ENCODE data around the gene GBX2. TPM values are rescaled to one million over a fixed set of nuclear protein-coding genes. Genes with fewer than 3 reads are reported as not detected.
A peak's percentile ranks its signal among the peaks of the same experiment; 100 is the strongest.
"Not testable (repeated sequence)": the region's sequence is repeated elsewhere in the genome, so short reads cannot be mapped to it uniquely, and the experiment has no call there.

The GBX2 gene
- total RNA-seq, 1 donor from 2014 or later = not detected

GRCh38 chr2:236156095-236156859, 11.9 kb downstream of the GBX2 start:
- DNase-seq = peak; percentile 46
- H3K27ac ChIP-seq = no peak overlapping the region
- H3K27me3 ChIP-seq = peaks cover 28% of the 10 kb centered on the region
- no peak for ATAC-seq
- H3K4me1 ChIP-seq = no peaks in the 10 kb centered on the region
- peaks cover 6% of the 10 kb centered on the region for H3K9me3 ChIP-seq
- no peak for TF ChIP-seq CTCF (IDR thresholded peaks at IDR 0.05)
- intact Hi-C loops (cut with DNase I) = no loop called here
- no peaks in the 10 kb centered on the region for H3K36me3 ChIP-seq
- no peak overlapping the region for H3K4me3 ChIP-seq

GRCh38 chr2:236155406-236155805, 12.8 kb downstream of the GBX2 start:
- intact Hi-C loops (cut with DNase I) = no loop called here
- peaks cover 6% of the 10 kb centered on the region for H3K9me3 ChIP-seq

GRCh38 chr2:236146436-236146835, 21.8 kb downstream of the GBX2 start:
- H3K9me3 ChIP-seq = no peaks in the 10 kb centered on the region
- H3K4me3 ChIP-seq = no peak overlapping the region
- no peak for TF ChIP-seq CTCF (IDR thresholded peaks at IDR 0.05)
- no peak overlapping the region for H3K27ac ChIP-seq
- no peaks in the 10 kb centered on the region for H3K4me1 ChIP-seq
- ATAC-seq (no peak), DNase-seq (peak; percentile 13)
- intact Hi-C loops (cut with DNase I) = no loop called here
- H3K36me3 ChIP-seq = no peaks in the 10 kb centered on the region
- H3K27me3 ChIP-seq = peaks cover 8% of the 10 kb centered on the region

More at GRCh38 chr2:236155406-236155805, 12.8 kb downstream of the GBX2 start:
- Histone ChIP-seq H3K4me1 (no peaks in the 10 kb centered on the region), H3K4me3 (no peak overlapping the region), H3K27me3 (peaks cover 20% of the 10 kb centered on the region), H3K36me3 (no peaks in the 10 kb centered on the region), H3K27ac (no peak overlapping the region)
- TF ChIP-seq CTCF (IDR thresholded peaks at IDR 0.05) = no peak
- ATAC-seq (no peak), DNase-seq (peak; percentile 8)

- Histone ChIP-seq H3K4me1 (no peaks in the 10 kb centered on the region), H3K4me3 (no peak overlapping the region), H3K27ac (no peak overlapping the region), H3K27me3 (peaks cover 8% of the 10 kb centered on the region), H3K36me3 (no peaks in the 10 kb centered on the region), H3K9me3 (no peaks in the 10 kb centered on the region)
- intact Hi-C loops (cut with DNase I) = no loop called here
- DNase-seq (no peak), ATAC-seq (no peak)
- no peak for TF ChIP-seq CTCF (IDR thresholded peaks at IDR 0.05)
Observed at GRCh38 chr2:236143811-236144210, 24.4 kb downstream of the GBX2 start.

- H3K9me3 ChIP-seq; DNase-seq; ATAC-seq; H3K27me3 ChIP-seq; intact Hi-C loops (cut with DNase I); H3K36me3 ChIP-seq; H3K4me1 ChIP-seq; H3K4me3 ChIP-seq; H3K27ac ChIP-seq: not testable (repeated sequence)
Observed at GRCh38 chr2:236141616-236142015, 26.6 kb downstream of the GBX2 start.

GRCh38 chr2:236137066-236137465, 31.1 kb downstream of the GBX2 start:
- Histone ChIP-seq H3K36me3 (no peaks in the 10 kb centered on the region), H3K4me1 (no peaks in the 10 kb centered on the region), H3K9me3 (no peaks in the 10 kb centered on the region), H3K27ac (no peak overlapping the region), H3K27me3 (no peaks in the 10 kb centered on the region), H3K4me3 (no peak overlapping the region)
- DNase-seq (peak; percentile 26), ATAC-seq (no peak)
- no peak for TF ChIP-seq CTCF (IDR thresholded peaks at IDR 0.05)
- intact Hi-C loops (cut with DNase I) = no loop called here
